GM18951 (cell line): ENCODE data around the gene ITGB8.

Experiments used
- POLR2A ChIP-seq: IDR thresholded peaks from 4 replicates; pipeline ENCODE4 v1.6.1; 2011; ENCODE audit warnings: mild to moderate bottlenecking; ENCODE audit not compliant: insufficient read length, insufficient read depth; ENCODE audit errors: extremely low read depth
- in situ Hi-C: fragments of 300-500 bp; cut with MboI; formaldehyde crosslinking; loops from one replicate; pipeline ENCODE4 v1.12.0; 2022; ENCODE audit warnings: low sequenced_read_pairs, mixed read lengths, inconsistent platforms; ENCODE audit not compliant: unreplicated experiment

Gene ITGB8

GRCh38 chr7:20404320-20404719 is 73.6 kb downstream of the ITGB8 start:
- TF ChIP-seq POLR2A = no peak

GRCh38 chr7:20407585-20408466 is 77.1 kb downstream of the ITGB8 start:
- in situ Hi-C loops = no loop called here
- no peak for TF ChIP-seq POLR2A

More at GRCh38 chr7:20404320-20404719, 73.6 kb downstream of the ITGB8 start:
- in situ Hi-C loops = no loop called here

- in situ Hi-C loops = no loop called here
- TF ChIP-seq POLR2A = no peak
These were observed 77.7 kb downstream of the ITGB8 start for GRCh38 chr7:20408467-20408826.

GRCh38 chr7:20409961-20410360 is 79.3 kb downstream of the ITGB8 start:
- no peak for TF ChIP-seq POLR2A
- in situ Hi-C loops = no loop called here

- in situ Hi-C loops = no loop called here
- TF ChIP-seq POLR2A = no peak
These were observed 80.7 kb downstream of the ITGB8 start for GRCh38 chr7:20411372-20411771.

- TF ChIP-seq POLR2A = no peak
These were observed 81.3 kb downstream of the ITGB8 start for GRCh38 chr7:20412032-20412431.

GRCh38 chr7:20417260-20417659 is 86.6 kb downstream of the ITGB8 start:
- no peak for TF ChIP-seq POLR2A
- in situ Hi-C loops = no loop called here

More at GRCh38 chr7:20412032-20412431, 81.3 kb downstream of the ITGB8 start:
- in situ Hi-C loops = no loop called here

- in situ Hi-C loops = no loop called here
- no peak for TF ChIP-seq POLR2A
These were observed 87.1 kb downstream of the ITGB8 start for GRCh38 chr7:20417675-20418382.

- in situ Hi-C loops = no loop called here
These were observed 93.8 kb downstream of the ITGB8 start for GRCh38 chr7:20424500-20424899.

GRCh38 chr7:20430664-20431063 is 100.0 kb downstream of the ITGB8 start:
- in situ Hi-C loops = no loop called here
- no peak for TF ChIP-seq POLR2A

More at GRCh38 chr7:20424500-20424899, 93.8 kb downstream of the ITGB8 start:
- TF ChIP-seq POLR2A = no peak

GRCh38 chr7:20431146-20431545 is 100.4 kb downstream of the ITGB8 start:
- TF ChIP-seq POLR2A = no peak
- in situ Hi-C loops = no loop called here

GRCh38 chr7:20432071-20432470 is 101.4 kb downstream of the ITGB8 start:
- TF ChIP-seq POLR2A = no peak
- in situ Hi-C loops = no loop called here

- no peak for TF ChIP-seq POLR2A
- in situ Hi-C loops = no loop called here
These were observed 104.6 kb downstream of the ITGB8 start for GRCh38 chr7:20435305-20435704.

GRCh38 chr7:20438248-20438647 is 107.5 kb downstream of the ITGB8 start:
- in situ Hi-C loops = no loop called here
- no peak for TF ChIP-seq POLR2A

- in situ Hi-C loops = no loop called here
- TF ChIP-seq POLR2A = no peak
These were observed 108.1 kb downstream of the ITGB8 start for GRCh38 chr7:20438694-20439376.
